Trophoblast cell (in vitro differentiated cells and primary cell): ENCODE measurements around the gene KCNQ1.

Source experiments
- DNase-seq, 2 donors: peaks; one replicate each; pipeline ENCODE4 v3.0.0-alpha.2; 2016
- H2AFZ ChIP-seq: 2 replicates; pipeline ENCODE4 v1.6.1; 2013; ENCODE audit warnings: low read length, moderate library complexity, mild to moderate bottlenecking; ENCODE audit not compliant: insufficient read depth, poor library complexity
- H2AK5ac ChIP-seq: 2 replicates; pipeline ENCODE4 v1.6.1; 2013; ENCODE audit warnings: mild to moderate bottlenecking, low read length
- H2BK120ac ChIP-seq: 2 replicates; pipeline ENCODE4 v1.6.1; 2013; ENCODE audit warnings: low read length, mild to moderate bottlenecking, moderate library complexity; ENCODE audit not compliant: insufficient read depth, poor library complexity
- H2BK12ac ChIP-seq: 2 replicates; pipeline ENCODE4 v1.6.1; 2013; ENCODE audit warnings: mild to moderate bottlenecking, low read length, moderate library complexity
- H2BK5ac ChIP-seq: 2 replicates; pipeline ENCODE4 v1.6.1; 2013; ENCODE audit warnings: low read length, low read depth, moderate library complexity, mild to moderate bottlenecking; ENCODE audit not compliant: poor library complexity
- H3K14ac ChIP-seq: 2 replicates; pipeline ENCODE4 v1.6.1; 2013; ENCODE audit warnings: mild to moderate bottlenecking, low read length
- H3K18ac ChIP-seq: 2 replicates; pipeline ENCODE4 v1.6.1; 2013; ENCODE audit warnings: mild to moderate bottlenecking, low read length
- H3K23ac ChIP-seq: 2 replicates; pipeline ENCODE4 v1.6.1; 2013; ENCODE audit warnings: low read length
- H3K27ac ChIP-seq: 2 replicates; pipeline ENCODE4 v1.5.1; 2013; ENCODE audit warnings: low read depth, mild to moderate bottlenecking, inconsistent platforms, low read length, moderate library complexity
- H3K27me3 ChIP-seq: 2 replicates; pipeline ENCODE4 v1.6.1; 2013; ENCODE audit warnings: inconsistent platforms, mild to moderate bottlenecking, low read length, moderate library complexity; ENCODE audit not compliant: insufficient read depth
- H3K36me3 ChIP-seq, 2 experiments: 1 replicate in 1 of 2; 2 replicates in 1 of 2; pipeline ENCODE4 v1.6.1; 2013; ENCODE audit warnings: low read length in 2 of 2, mild to moderate bottlenecking in 2 of 2, moderate library complexity in 1 of 2; ENCODE audit not compliant: insufficient read depth in 2 of 2, control insufficient read depth in 1 of 2
- H3K4ac ChIP-seq: 2 replicates; pipeline ENCODE4 v1.6.1; 2013; ENCODE audit warnings: low read depth, mild to moderate bottlenecking, low read length, moderate library complexity
- H3K4me1 ChIP-seq, 2 experiments: 1 replicate in 1 of 2; 2 replicates in 1 of 2; pipeline ENCODE4 v1.6.1; 2013; ENCODE audit warnings: low read length in 2 of 2, mild to moderate bottlenecking in 2 of 2, moderate library complexity in 1 of 2; ENCODE audit not compliant: insufficient read depth in 2 of 2, control insufficient read depth in 1 of 2
- H3K4me2 ChIP-seq: 2 replicates; pipeline ENCODE4 v1.6.1; 2013; ENCODE audit warnings: inconsistent platforms, mild to moderate bottlenecking, low read length, moderate library complexity
- H3K4me3 ChIP-seq: 2 replicates; pipeline ENCODE4 v1.5.1; 2013; ENCODE audit warnings: mild to moderate bottlenecking, low read depth, low read length, inconsistent platforms
- H3K79me1 ChIP-seq: one replicate; pipeline ENCODE4 v1.6.1; 2013; ENCODE audit warnings: low read length
- H3K79me2 ChIP-seq: 2 replicates; pipeline ENCODE4 v1.6.1; 2013; ENCODE audit warnings: low read length, mild to moderate bottlenecking; ENCODE audit not compliant: control insufficient read depth, insufficient read depth, poor library complexity
- H3K9ac ChIP-seq: 2 replicates; pipeline ENCODE4 v1.6.1; 2013; ENCODE audit warnings: mild to moderate bottlenecking, low read length
- H3K9me3 ChIP-seq: 2 replicates; pipeline ENCODE4 v1.6.1; 2013; ENCODE audit warnings: low read depth, mild to moderate bottlenecking, control low read depth, inconsistent platforms, low read length; ENCODE audit not compliant: insufficient read depth
- H4K12ac ChIP-seq: 2 replicates; pipeline ENCODE4 v1.6.1; 2013; ENCODE audit warnings: low read depth, mild to moderate bottlenecking, low read length, moderate library complexity
- H4K8ac ChIP-seq: 2 replicates; pipeline ENCODE4 v1.6.1; 2013; ENCODE audit warnings: low read depth, mild to moderate bottlenecking, low read length, moderate library complexity
- H4K91ac ChIP-seq: one replicate; pipeline ENCODE4 v1.6.1; 2013; ENCODE audit warnings: low read depth, mild to moderate bottlenecking, low read length, moderate library complexity
- whole genome bisulfite sequencing: extraction: QIAGEN DNeasy Blood & Tissue Kit; methylation state at CpG from one replicate; pipeline ENCODE4 v1.1.7; 2013; ENCODE audit warnings: missing lambda C conversion rate; ENCODE audit not compliant: insufficient read length, insufficient coverage; ENCODE audit errors: extremely low coverage; 5-methylcytosine and 5-hydroxymethylcytosine counted together

The KCNQ1 gene

GRCh38 chr11:2683806-2684205, 239.0 kb downstream of the KCNQ1 start:
- no peak overlapping the region for H3K4me3 ChIP-seq
- H4K12ac ChIP-seq: no peak overlapping the region
- H2AFZ ChIP-seq: no peak overlapping the region
- no peak overlapping the region for H3K23ac ChIP-seq
- no peak overlapping the region for H3K4me2 ChIP-seq
- peaks cover 8 to 10% of the 10 kb centered on the region in 2 experiments for H3K4me1 ChIP-seq
- no peak overlapping the region for H4K8ac ChIP-seq
- DNase-seq: no peak
- no peak overlapping the region for H3K14ac ChIP-seq
- H4K91ac ChIP-seq: no peak overlapping the region
- H2BK5ac ChIP-seq: no peak overlapping the region
- H3K79me2 ChIP-seq: no peaks in the 10 kb centered on the region
- no peak overlapping the region for H2AK5ac ChIP-seq
- no peak overlapping the region for H2BK12ac ChIP-seq
- WGBS: no CpG with 5 or more reads among the region's 4 CpGs
- H3K36me3 ChIP-seq: peaks cover 8 to 15% of the 10 kb centered on the region in 2 experiments
- H3K9ac ChIP-seq: no peak overlapping the region
- no peak overlapping the region for H3K27ac ChIP-seq
- H3K27me3 ChIP-seq: no peaks in the 10 kb centered on the region
- no peak overlapping the region for H2BK120ac ChIP-seq
- no peaks in the 10 kb centered on the region for H3K79me1 ChIP-seq
- H3K9me3 ChIP-seq: peaks cover 2% of the 10 kb centered on the region
- H3K4ac ChIP-seq: no peak overlapping the region
- no peak overlapping the region for H3K18ac ChIP-seq

- H3K14ac ChIP-seq: no peak overlapping the region
- no CpG with 5 or more reads among the region's 1 CpG for WGBS
- DNase-seq: peak in 1 of 2 donors; percentile 64
- peaks cover 2% of the 10 kb centered on the region for H3K9me3 ChIP-seq
- H3K4ac ChIP-seq: no peak overlapping the region
- H2BK5ac ChIP-seq: no peak overlapping the region
- H3K27ac ChIP-seq: no peak overlapping the region
- no peaks in the 10 kb centered on the region for H3K79me1 ChIP-seq
- H3K4me3 ChIP-seq: no peak overlapping the region
- H3K36me3 ChIP-seq: peaks cover 8 to 21% of the 10 kb centered on the region in 2 experiments
- H2AK5ac ChIP-seq: no peak overlapping the region
- H4K91ac ChIP-seq: no peak overlapping the region
- H2BK12ac ChIP-seq: no peak overlapping the region
- no peak overlapping the region for H3K18ac ChIP-seq
- H3K23ac ChIP-seq: no peak overlapping the region
- no peak overlapping the region for H3K9ac ChIP-seq
- peaks cover 6 to 10% of the 10 kb centered on the region in 2 experiments for H3K4me1 ChIP-seq
- H3K27me3 ChIP-seq: no peaks in the 10 kb centered on the region
- H4K12ac ChIP-seq: no peak overlapping the region
- H2BK120ac ChIP-seq: no peak overlapping the region
- H4K8ac ChIP-seq: no peak overlapping the region
- no peak overlapping the region for H2AFZ ChIP-seq
- no peaks in the 10 kb centered on the region for H3K79me2 ChIP-seq
- H3K4me2 ChIP-seq: no peak overlapping the region
Measured at GRCh38 chr11:2684581-2684980, 239.8 kb downstream of the KCNQ1 start.

GRCh38 chr11:2685051-2685450, 240.2 kb downstream of the KCNQ1 start:
- Histone ChIP-seq H3K4me1 (peaks cover 9 to 15% of the 10 kb centered on the region in 2 experiments), H2BK5ac (no peak overlapping the region), H3K18ac (no peak overlapping the region), H2BK120ac (no peak overlapping the region), H2AK5ac (no peak overlapping the region), H3K4ac (no peak overlapping the region), H3K27ac (no peak overlapping the region), H2BK12ac (no peak overlapping the region), H3K79me1 (no peaks in the 10 kb centered on the region), H4K91ac (no peak overlapping the region), H3K9me3 (peaks cover 2% of the 10 kb centered on the region), H3K14ac (no peak overlapping the region), H3K79me2 (no peaks in the 10 kb centered on the region), H3K4me3 (no peak overlapping the region), H4K12ac (no peak overlapping the region), H3K27me3 (no peaks in the 10 kb centered on the region), H4K8ac (no peak overlapping the region), H3K9ac (no peak overlapping the region), H2AFZ (no peak overlapping the region), H3K36me3 (peaks cover 12 to 26% of the 10 kb centered on the region in 2 experiments), H3K4me2 (no peak overlapping the region), H3K23ac (no peak overlapping the region)
- no CpG with 5 or more reads among the region's 6 CpGs for WGBS
- no peak for DNase-seq

GRCh38 chr11:2685566-2686359, 241.0 kb downstream of the KCNQ1 start:
- Histone ChIP-seq H3K36me3 (peaks cover 13 to 27% of the 10 kb centered on the region in 2 experiments), H2BK12ac (no peak overlapping the region), H3K79me1 (peaks cover 2% of the 10 kb centered on the region), H2AK5ac (no peak overlapping the region), H3K18ac (no peak overlapping the region), H3K4ac (no peak overlapping the region), H3K4me3 (no peak overlapping the region), H4K12ac (no peak overlapping the region), H4K91ac (no peak overlapping the region), H2BK5ac (no peak overlapping the region), H3K14ac (no peak overlapping the region), H3K4me2 (no peak overlapping the region), H3K4me1 (peaks cover 16 to 22% of the 10 kb centered on the region in 2 experiments), H3K9ac (no peak overlapping the region), H2AFZ (no peak overlapping the region), H3K23ac (no peak overlapping the region), H3K79me2 (no peaks in the 10 kb centered on the region), H3K27me3 (no peaks in the 10 kb centered on the region), H3K9me3 (peaks cover 2% of the 10 kb centered on the region), H4K8ac (no peak overlapping the region), H2BK120ac (no peak overlapping the region), H3K27ac (no peak overlapping the region)
- WGBS: no CpG with 5 or more reads among the region's 13 CpGs
- no peak for DNase-seq
